GM08714 (cell line): Measurements from ENCODE around the gene ZBTB21.

Experiments used
- H3K4me3 ChIP-seq: fragments of 200-500 bp; sonication (Bioruptor generic); 2 replicates; pipeline ENCODE4 v1.5.1; 2014; ENCODE audit warnings: mild to moderate bottlenecking, low read length, inconsistent platforms
- ZNF274 ChIP-seq: IDR thresholded peaks from 2 replicates; pipeline ENCODE4 v1.6.1; 2012; ENCODE audit warnings: mild to moderate bottlenecking, low read depth, low read length

Gene ZBTB21

DNA sequence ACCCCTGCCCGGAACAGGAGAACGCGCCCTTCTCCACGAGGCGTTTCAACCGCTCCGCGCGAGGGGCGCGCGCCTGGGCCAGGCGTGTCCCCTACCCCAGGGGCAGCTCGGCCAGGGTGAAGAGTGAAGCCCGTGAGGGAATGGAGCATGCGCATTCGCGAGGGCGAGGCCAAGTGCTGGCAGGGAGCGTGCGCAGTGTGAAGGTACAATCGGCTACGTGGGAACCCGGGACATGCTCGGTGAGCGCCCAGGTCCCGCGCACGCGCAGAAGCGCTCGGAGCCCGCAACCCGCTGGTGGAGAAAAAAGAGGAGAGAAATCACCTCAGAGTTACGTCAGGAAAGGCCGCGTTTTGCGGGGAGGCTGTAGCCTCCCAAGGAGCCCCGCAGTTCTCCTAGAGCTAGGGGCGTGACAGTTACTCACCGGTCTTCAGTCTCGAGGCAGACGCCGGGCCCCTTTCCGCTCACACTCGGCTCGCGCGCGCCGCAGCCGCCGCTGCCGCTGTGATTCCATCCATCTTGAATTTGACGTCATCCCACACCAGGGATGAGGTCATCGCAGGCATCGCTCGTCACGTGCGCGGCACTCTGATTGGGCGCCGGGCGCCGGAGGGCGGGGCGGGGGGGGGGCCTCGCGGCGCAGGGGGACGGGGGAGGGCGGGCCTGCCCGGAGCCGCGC lies at the start of gene ZBTB21:
Gene ZBTB21 (minus strand): TSS at position 530 of the 676 bp plus-strand sequence. CDS start 16,265 bp downstream, outside the sequence.
- no peak for TF ChIP-seq ZNF274

GRCh38 chr21:42059721-42060120 lies 49.6 kb upstream of the ZBTB21 start:
- no peak overlapping the region for H3K4me3 ChIP-seq
- no peak for TF ChIP-seq ZNF274

More for the DNA sequence above, at the start of gene ZBTB21:
- H3K4me3 ChIP-seq = peak within 1 kb of the TSS; percentile 82

- no peak overlapping the region for H3K4me3 ChIP-seq
- TF ChIP-seq ZNF274 = no peak
These were observed 49.0 kb upstream of the ZBTB21 start for GRCh38 chr21:42059141-42059540.

- TF ChIP-seq ZNF274 = no peak
- no peak overlapping the region for H3K4me3 ChIP-seq
These were observed 48.5 kb upstream of the ZBTB21 start for GRCh38 chr21:42058631-42059111.

GRCh38 chr21:42057851-42058437 lies 47.8 kb upstream of the ZBTB21 start:
- H3K4me3 ChIP-seq = no peak overlapping the region
- no peak for TF ChIP-seq ZNF274

- TF ChIP-seq ZNF274 = no peak
- no peak overlapping the region for H3K4me3 ChIP-seq
These were observed 47.0 kb upstream of the ZBTB21 start for GRCh38 chr21:42056996-42057689.

- no peak for TF ChIP-seq ZNF274
- H3K4me3 ChIP-seq = no peak overlapping the region
These were observed 46.3 kb upstream of the ZBTB21 start for GRCh38 chr21:42056468-42056867.

GRCh38 chr21:42055425-42055824 lies 45.3 kb upstream of the ZBTB21 start:
- H3K4me3 ChIP-seq = no peak overlapping the region
- TF ChIP-seq ZNF274 = no peak

GRCh38 chr21:42051788-42052187 lies 41.6 kb upstream of the ZBTB21 start:
- H3K4me3 ChIP-seq = no peak overlapping the region
- no peak for TF ChIP-seq ZNF274

GRCh38 chr21:42049578-42050430 lies 39.6 kb upstream of the ZBTB21 start:
- TF ChIP-seq ZNF274 = no peak
- H3K4me3 ChIP-seq = no peak overlapping the region

- TF ChIP-seq ZNF274 = no peak
- no peak overlapping the region for H3K4me3 ChIP-seq
These were observed 38.9 kb upstream of the ZBTB21 start for GRCh38 chr21:42048870-42049577.

- TF ChIP-seq ZNF274 = no peak
- H3K4me3 ChIP-seq = no peak overlapping the region
These were observed 37.9 kb upstream of the ZBTB21 start for GRCh38 chr21:42047821-42048613.

- no peak overlapping the region for H3K4me3 ChIP-seq
- TF ChIP-seq ZNF274 = no peak
These were observed 34.8 kb upstream of the ZBTB21 start for GRCh38 chr21:42044871-42045495.
